Astrocyte of the hippocampus (primary cell): ENCODE data around the gene SCAMP4.
A peak's percentile ranks its signal among the peaks of the same experiment; 100 is the strongest.

Experiments
- DNase-seq: peaks from one replicate; pipeline ENCODE4 v3.0.0; 2011; ENCODE audit warnings: low read depth, low spot score

Gene SCAMP4

GRCh38 chr19:1905110-1905862, at the start of gene SCAMP4, which contains the start of gene ADAT3:
Gene SCAMP4 (plus strand): TSS chr19:1905399. CDS start chr19:1915020, 9,621 bp downstream.
Gene ADAT3 (plus strand): TSS chr19:1905399. CDS start chr19:1912048, 6,649 bp downstream.
- peak; percentile 100 for DNase-seq

GRCh38 chr19:1855828-1856255, 49.4 kb upstream of the SCAMP4 start:
- DNase-seq, result no peak

GRCh38 chr19:1856345-1856697, 48.9 kb upstream of the SCAMP4 start:
- DNase-seq, result no peak

GRCh38 chr19:1856698-1857603, 48.2 kb upstream of the SCAMP4 start:
- DNase-seq, result peak; percentile 81

- DNase-seq, result no peak
Observed at GRCh38 chr19:1857648-1858326, 47.4 kb upstream of the SCAMP4 start.

- DNase-seq, result no peak
Observed at GRCh38 chr19:1858412-1859081, 46.7 kb upstream of the SCAMP4 start.

GRCh38 chr19:1859331-1859781, 45.8 kb upstream of the SCAMP4 start:
- no peak for DNase-seq

GRCh38 chr19:1860042-1860775, 45.0 kb upstream of the SCAMP4 start:
- DNase-seq, result peak; percentile 91

- no peak for DNase-seq
Observed at GRCh38 chr19:1860821-1861598, 44.2 kb upstream of the SCAMP4 start.

GRCh38 chr19:1861599-1862031, 43.6 kb upstream of the SCAMP4 start:
- DNase-seq, result no peak

- no peak for DNase-seq
Observed at GRCh38 chr19:1862068-1862423, 43.2 kb upstream of the SCAMP4 start.

- peak; percentile 64 for DNase-seq
Observed at GRCh38 chr19:1862424-1863327, 42.5 kb upstream of the SCAMP4 start.

- no peak for DNase-seq
Observed at GRCh38 chr19:1863328-1863637, 41.9 kb upstream of the SCAMP4 start, which contains the start of gene KLF16. Gene KLF16 (minus strand): TSS chr19:1863579. CDS start chr19:1863497, 82 bp downstream.

- DNase-seq, result peak; percentile 98
Observed at GRCh38 chr19:1863638-1864479, 41.3 kb upstream of the SCAMP4 start.

GRCh38 chr19:1864480-1865171, 40.6 kb upstream of the SCAMP4 start:
- peak; percentile 84 for DNase-seq

- no peak for DNase-seq
Observed at GRCh38 chr19:1865172-1866010, 39.8 kb upstream of the SCAMP4 start.
